Parietal lobe (tissue), 1 donor: ENCODE results near the gene B4GALNT4. TPM values are rescaled to one million over a fixed set of nuclear protein-coding genes. Genes with fewer than 3 reads are reported as not detected.

ENCODE experiments used
- total RNA-seq: library from RNA; depleted of rRNA; stranded (reverse); fragments of >200 nt; gene quantifications from one replicate; pipeline ENCODE4 v1.2.3, GENCODE V29; 2014

The B4GALNT4 gene
- total RNA-seq = 163 TPM

GRCh38 chr11:369336-370018 is at the start of gene B4GALNT4:
B4GALNT4 (plus strand) TSS chr11:369499; CDS start chr11:369804, 305 bp downstream.

GRCh38 chr11:394034-394857 is 24.9 kb downstream of the B4GALNT4 start, which contains the start of gene PKP3:
PKP3 (plus strand) TSS chr11:394209; CDS start chr11:394293, 84 bp downstream.

Other genes starting within 250 kb of the B4GALNT4 start
- gene SCGB1C1, start 176.4 kb upstream of the B4GALNT4 start, total RNA-seq = not detected
- 11.9 TPM for gene BET1L, start 162.1 kb upstream of the B4GALNT4 start, total RNA-seq
- gene RIC8A, start 161.8 kb upstream of the B4GALNT4 start, total RNA-seq = 84.5 TPM
- 23.8 TPM for gene SIRT3, start 133.2 kb upstream of the B4GALNT4 start, total RNA-seq
- gene PSMD13, start 132.5 kb upstream of the B4GALNT4 start, total RNA-seq = 68.9 TPM
- gene NLRP6, start 91.1 kb upstream of the B4GALNT4 start, total RNA-seq = not detected
- gene PGGHG, start 80.4 kb upstream of the B4GALNT4 start, total RNA-seq = 2.2 TPM
- gene IFITM5, start 70.0 kb upstream of the B4GALNT4 start, total RNA-seq = not detected
- 3.1 TPM for gene IFITM2, start 61.7 kb upstream of the B4GALNT4 start, total RNA-seq
- gene IFITM1, start 55.5 kb upstream of the B4GALNT4 start, total RNA-seq = 1.3 TPM
- gene IFITM3, start 48.6 kb upstream of the B4GALNT4 start, total RNA-seq = 4.1 TPM
- gene PKP3, start 24.7 kb downstream of the B4GALNT4 start, total RNA-seq = not detected
- gene SIGIRR, start 45.5 kb downstream of the B4GALNT4 start, total RNA-seq = 6.6 TPM
- not detected for gene ANO9, start 72.5 kb downstream of the B4GALNT4 start, total RNA-seq
- gene PTDSS2, start 80.8 kb downstream of the B4GALNT4 start, total RNA-seq = 46.3 TPM
- gene RNH1, start 137.7 kb downstream of the B4GALNT4 start, total RNA-seq = 44.4 TPM
- gene HRAS, start 166.1 kb downstream of the B4GALNT4 start, total RNA-seq = 32.6 TPM
- 1.9 TPM for gene LRRC56, start 168.0 kb downstream of the B4GALNT4 start, total RNA-seq
- gene LMNTD2, start 191.2 kb downstream of the B4GALNT4 start, total RNA-seq = not detected
- 4.4 TPM for gene RASSF7, start 191.5 kb downstream of the B4GALNT4 start, total RNA-seq
- gene PHRF1, start 207.0 kb downstream of the B4GALNT4 start, total RNA-seq = 42.6 TPM
- gene IRF7, start 246.5 kb downstream of the B4GALNT4 start, total RNA-seq = 4.1 TPM